ENCODE data around the gene PLEKHO1.

The PLEKHO1 gene

DNA sequence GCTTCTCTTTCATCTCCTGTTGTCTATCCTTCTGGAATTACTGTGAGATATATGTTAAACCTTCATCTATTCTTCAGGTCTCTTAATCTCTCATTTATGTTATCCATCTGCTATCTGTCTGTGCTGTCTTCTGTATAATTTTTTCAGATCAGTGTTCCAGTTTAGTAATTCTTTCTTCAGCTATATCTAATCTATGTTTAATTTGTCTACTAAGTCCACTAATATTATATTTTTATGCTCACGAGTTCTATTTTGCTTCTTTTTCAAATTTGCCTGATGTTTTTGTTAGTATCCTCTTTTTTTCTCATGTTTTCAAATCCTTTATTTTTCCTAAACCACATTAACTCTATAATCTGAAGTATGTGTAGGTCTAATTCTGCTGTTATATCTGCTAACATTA lies 34.6 kb upstream of the PLEKHO1 start:
- FAIRE-seq (no peak), DNase-seq (ENCODE audit: insufficient read length, low spot score) (no peak)
- TF ChIP-seq, protein P1, sequence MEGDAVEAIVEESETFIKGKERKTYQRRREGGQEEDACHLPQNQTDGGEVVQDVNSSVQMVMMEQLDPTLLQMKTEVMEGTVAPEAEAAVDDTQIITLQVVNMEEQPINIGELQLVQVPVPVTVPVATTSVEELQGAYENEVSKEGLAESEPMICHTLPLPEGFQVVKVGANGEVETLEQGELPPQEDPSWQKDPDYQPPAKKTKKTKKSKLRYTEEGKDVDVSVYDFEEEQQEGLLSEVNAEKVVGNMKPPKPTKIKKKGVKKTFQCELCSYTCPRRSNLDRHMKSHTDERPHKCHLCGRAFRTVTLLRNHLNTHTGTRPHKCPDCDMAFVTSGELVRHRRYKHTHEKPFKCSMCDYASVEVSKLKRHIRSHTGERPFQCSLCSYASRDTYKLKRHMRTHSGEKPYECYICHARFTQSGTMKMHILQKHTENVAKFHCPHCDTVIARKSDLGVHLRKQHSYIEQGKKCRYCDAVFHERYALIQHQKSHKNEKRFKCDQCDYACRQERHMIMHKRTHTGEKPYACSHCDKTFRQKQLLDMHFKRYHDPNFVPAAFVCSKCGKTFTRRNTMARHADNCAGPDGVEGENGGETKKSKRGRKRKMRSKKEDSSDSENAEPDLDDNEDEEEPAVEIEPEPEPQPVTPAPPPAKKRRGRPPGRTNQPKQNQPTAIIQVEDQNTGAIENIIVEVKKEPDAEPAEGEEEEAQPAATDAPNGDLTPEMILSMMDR (IDR thresholded peaks at IDR 0.05; ENCODE audit: insufficient read depth, missing control alignments), result no peak

DNA sequence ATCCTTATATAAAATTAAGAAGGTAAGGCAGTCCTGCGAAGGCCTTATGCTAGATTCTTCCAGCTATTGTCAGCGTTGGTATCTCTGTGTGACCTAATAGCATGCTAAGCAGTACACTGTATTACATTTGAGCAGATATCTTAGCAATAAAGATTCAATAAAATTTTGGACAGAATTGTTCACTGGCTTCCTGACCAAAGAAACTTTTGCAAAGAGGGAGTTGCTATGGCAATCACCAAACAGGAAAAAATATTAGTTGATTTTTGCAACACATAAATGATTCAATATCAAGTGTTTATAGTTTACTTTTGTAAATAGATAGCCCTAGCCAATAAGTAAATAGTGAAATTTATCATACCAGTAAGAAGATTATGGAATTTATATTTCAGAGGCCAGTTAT lies 31.0 kb upstream of the PLEKHO1 start:
- TF ChIP-seq, protein P1 (IDR thresholded peaks at IDR 0.05; ENCODE audit: insufficient read depth, missing control alignments), result no peak
- FAIRE-seq (no peak), DNase-seq (ENCODE audit: insufficient read length, low spot score) (no peak)

DNA sequence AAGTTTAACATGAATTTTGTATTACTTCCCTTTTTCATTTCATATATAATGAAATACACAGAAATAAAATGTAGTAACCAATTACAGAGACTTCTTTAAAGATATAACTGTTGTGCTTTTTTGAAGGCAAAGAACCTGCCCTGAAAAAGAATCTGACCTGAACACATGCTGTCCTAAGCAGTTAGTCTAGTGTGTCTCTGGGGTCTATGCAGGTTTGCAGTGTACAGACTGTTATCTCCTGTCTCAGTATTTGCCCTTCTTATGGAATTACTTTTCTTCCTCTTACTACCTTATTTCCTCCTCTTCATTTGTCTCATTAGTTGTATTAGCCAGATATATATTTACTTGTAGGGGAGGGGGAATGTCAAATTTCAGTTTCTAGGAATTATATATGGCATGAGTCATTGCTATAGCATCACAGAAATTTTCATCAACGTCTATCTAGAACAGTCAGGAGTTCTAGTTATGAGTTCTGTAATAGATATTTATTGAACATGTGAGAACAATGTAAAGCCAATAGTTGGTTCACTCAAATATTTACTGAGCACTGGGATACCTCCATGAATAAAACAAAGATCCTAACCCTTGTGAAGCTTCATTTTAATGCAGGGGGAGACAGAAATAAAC lies 28.4 kb upstream of the PLEKHO1 start:
- FAIRE-seq (peak; percentile 16), DNase-seq (ENCODE audit: insufficient read length, low spot score) (no peak)
- TF ChIP-seq, protein P1 (IDR thresholded peaks at IDR 0.05; ENCODE audit: insufficient read depth, missing control alignments), result no peak

DNA sequence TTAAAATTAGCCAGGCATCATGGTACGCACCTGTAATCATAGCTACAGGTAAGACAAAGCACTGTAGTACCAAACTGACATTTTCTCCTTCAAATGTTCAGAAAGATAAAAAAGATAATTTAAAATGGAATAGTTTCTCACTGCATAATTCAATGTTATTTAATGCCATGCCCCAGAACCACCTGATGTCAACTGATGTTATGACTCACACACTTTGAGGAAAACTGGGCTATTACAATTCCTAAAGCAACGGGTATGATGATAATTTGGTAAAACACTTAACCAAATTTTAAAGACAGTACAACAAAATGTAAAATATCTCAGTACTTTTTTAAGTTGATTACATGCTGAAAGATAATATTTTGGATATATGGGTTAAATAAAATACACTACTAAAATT lies 22.9 kb upstream of the PLEKHO1 start:
- TF ChIP-seq, protein P1 (IDR thresholded peaks at IDR 0.05; ENCODE audit: insufficient read depth, missing control alignments), result no peak
- DNase-seq (ENCODE audit: insufficient read length, low spot score) (no peak), FAIRE-seq (no peak)

GRCh38 chr1:150127464-150127863 lies 22.3 kb upstream of the PLEKHO1 start:
- FAIRE-seq (no peak), DNase-seq (ENCODE audit: insufficient read length, low spot score) (no peak)
- TF ChIP-seq, protein P1 (IDR thresholded peaks at IDR 0.05; ENCODE audit: insufficient read depth, missing control alignments), result no peak

- no peak for FAIRE-seq
- DNase-seq (ENCODE audit: insufficient read length, low spot score), result no peak
Observed at GRCh38 chr1:150127868-150128267, 21.8 kb upstream of the PLEKHO1 start.

DNA sequence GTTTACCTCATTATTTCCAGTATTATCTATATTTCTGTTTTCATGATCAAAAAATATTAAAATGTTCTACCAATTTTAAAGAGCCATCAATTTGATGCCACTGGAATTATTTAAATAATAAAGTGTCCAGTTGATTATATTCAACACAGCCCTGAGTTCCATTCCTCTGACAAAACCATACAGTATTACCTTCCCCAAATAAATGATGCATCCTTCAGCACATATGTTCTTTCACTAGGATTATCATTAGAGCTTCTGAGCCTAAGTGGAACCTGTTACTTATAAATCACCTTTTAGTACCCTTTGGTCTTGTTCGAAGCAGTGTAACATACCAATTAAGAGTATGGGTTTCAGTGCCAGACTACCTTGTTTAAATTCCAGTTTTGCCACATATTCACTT lies 17.3 kb upstream of the PLEKHO1 start:
- peak; percentile 96 for FAIRE-seq
- TF ChIP-seq, protein P1 (IDR thresholded peaks at IDR 0.05; ENCODE audit: insufficient read depth, missing control alignments), result no peak

More at GRCh38 chr1:150127868-150128267, 21.8 kb upstream of the PLEKHO1 start:
- TF ChIP-seq, protein P1 (IDR thresholded peaks at IDR 0.05; ENCODE audit: insufficient read depth, missing control alignments), result no peak

More for the DNA sequence above, 17.3 kb upstream of the PLEKHO1 start:
- DNase-seq (ENCODE audit: insufficient read length, low spot score), result no peak

All from D721Med (cell line).